HL-60/S4 treated with retinoic acid at 250 ng/mL for 4 days and 3 days (cell line): ENCODE data around the gene HMGCS2.

Source experiments
- in situ Hi-C: fragments of 300-500 bp; cut with MboI; formaldehyde crosslinking; loops from 2 replicates; pipeline ENCODE4 v1.7.0; 2022; ENCODE audit warnings: low sequenced_read_pairs

HMGCS2 gene

GRCh38 chr1:119768778-119769177 is at the start of gene HMGCS2:
HMGCS2 (minus strand) TSS chr1:119768905; CDS start chr1:119768844, 61 bp downstream.
- in situ Hi-C loops: no loop called here

- in situ Hi-C loops: no loop called here
These were observed 49.5 kb upstream of the HMGCS2 start for GRCh38 chr1:119818181-119818580.

- in situ Hi-C loops: no loop called here
These were observed 47.7 kb upstream of the HMGCS2 start for GRCh38 chr1:119816407-119816806.

- in situ Hi-C loops: no loop called here
These were observed 47.2 kb upstream of the HMGCS2 start for GRCh38 chr1:119815928-119816327.

- in situ Hi-C loops: no loop called here
These were observed 46.7 kb upstream of the HMGCS2 start for GRCh38 chr1:119815361-119815760.

- in situ Hi-C loops: no loop called here
These were observed 45.6 kb upstream of the HMGCS2 start for GRCh38 chr1:119814288-119814687.

- in situ Hi-C loops: no loop called here
These were observed 43.4 kb upstream of the HMGCS2 start for GRCh38 chr1:119811985-119812557.

- in situ Hi-C loops: no loop called here
These were observed 42.7 kb upstream of the HMGCS2 start, which contains the start of gene REG4 for GRCh38 chr1:119811387-119811786. REG4 (minus strand) TSS chr1:119811460; CDS start chr1:119808769, 2,691 bp downstream.

- in situ Hi-C loops: no loop called here
These were observed 40.4 kb upstream of the HMGCS2 start for GRCh38 chr1:119808972-119809550.

GRCh38 chr1:119808491-119808890 is 39.8 kb upstream of the HMGCS2 start:
- in situ Hi-C loops: no loop called here

- in situ Hi-C loops: no loop called here
These were observed 37.8 kb upstream of the HMGCS2 start for GRCh38 chr1:119806489-119806888.

- in situ Hi-C loops: no loop called here
These were observed 37.0 kb upstream of the HMGCS2 start for GRCh38 chr1:119805746-119806145.

GRCh38 chr1:119805247-119805646 is 36.5 kb upstream of the HMGCS2 start:
- in situ Hi-C loops: no loop called here

- in situ Hi-C loops: no loop called here
These were observed 31.0 kb upstream of the HMGCS2 start for GRCh38 chr1:119799599-119800177.

- in situ Hi-C loops: no loop called here
These were observed 30.3 kb upstream of the HMGCS2 start for GRCh38 chr1:119799003-119799402.

- in situ Hi-C loops: no loop called here
These were observed 28.9 kb upstream of the HMGCS2 start for GRCh38 chr1:119797606-119798005.

- in situ Hi-C loops: no loop called here
These were observed 28.5 kb upstream of the HMGCS2 start for GRCh38 chr1:119797162-119797561.

- in situ Hi-C loops: no loop called here
These were observed 26.8 kb upstream of the HMGCS2 start for GRCh38 chr1:119795261-119796200.

- in situ Hi-C loops: no loop called here
These were observed 26.2 kb upstream of the HMGCS2 start for GRCh38 chr1:119794876-119795240.

GRCh38 chr1:119794230-119794875 is 25.6 kb upstream of the HMGCS2 start:
- in situ Hi-C loops: no loop called here

GRCh38 chr1:119791377-119791776 is 22.7 kb upstream of the HMGCS2 start:
- in situ Hi-C loops: no loop called here
